GM19395 (cell line): ENCODE data around the gene IL22RA2.

ENCODE experiments used
- ATAC-seq: cut with Tn5 transposase; IDR thresholded peaks from one replicate; pipeline ENCODE4 v1.9.1; 2021; ENCODE audit warnings: mild to moderate bottlenecking, moderate library complexity; ENCODE audit not compliant: unreplicated experiment

Gene IL22RA2

DNA sequence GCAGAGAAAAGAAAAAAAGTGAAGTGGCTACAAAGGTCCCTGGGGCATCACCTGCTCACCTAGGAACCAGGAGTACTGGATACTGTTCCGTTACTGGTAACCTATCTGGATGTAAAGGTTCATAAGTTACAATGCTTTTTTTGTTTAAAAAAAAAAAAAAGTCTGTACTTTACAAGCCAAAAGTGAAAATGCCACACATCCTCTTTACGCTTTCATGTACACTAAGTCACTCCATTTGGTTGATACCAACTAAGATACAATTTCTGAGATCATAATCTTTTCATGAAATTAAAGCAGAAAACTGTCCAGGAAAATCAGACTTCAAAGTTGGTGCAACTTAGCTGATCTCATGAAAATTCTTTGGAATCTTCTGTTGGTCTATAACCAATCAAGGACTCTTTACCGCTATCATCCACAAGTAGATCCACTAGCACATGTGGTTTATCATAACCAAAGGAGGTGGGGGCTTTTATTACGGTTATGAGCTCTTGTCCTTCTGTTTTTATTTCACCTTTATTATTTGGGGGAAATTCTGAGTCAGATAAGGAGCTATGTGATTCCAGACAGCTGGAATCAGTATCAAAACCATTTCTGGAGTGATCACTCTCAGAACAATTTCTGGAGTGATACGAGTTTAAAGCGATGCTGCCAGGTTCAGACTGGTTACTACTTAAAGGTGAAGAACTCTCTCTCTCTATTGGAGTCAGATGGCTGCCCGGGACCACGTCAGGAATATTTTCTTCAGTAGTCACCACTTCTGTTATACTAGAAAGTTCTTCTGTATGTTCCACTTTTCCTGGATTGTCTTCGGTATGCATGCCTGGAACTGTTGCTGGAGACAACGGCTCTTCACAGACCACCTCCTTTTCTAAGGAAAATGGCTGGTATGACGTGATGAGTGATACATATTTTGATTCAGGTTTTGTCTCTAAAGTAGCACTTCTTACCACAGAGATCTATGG is 24.5 kb upstream of the IL22RA2 start:
- ATAC-seq, result no peak

GRCh38 chr6:137193256-137194070 is 20.0 kb upstream of the IL22RA2 start:
- ATAC-seq, result no peak

GRCh38 chr6:137192821-137193220 is 19.4 kb upstream of the IL22RA2 start:
- ATAC-seq, result no peak

DNA sequence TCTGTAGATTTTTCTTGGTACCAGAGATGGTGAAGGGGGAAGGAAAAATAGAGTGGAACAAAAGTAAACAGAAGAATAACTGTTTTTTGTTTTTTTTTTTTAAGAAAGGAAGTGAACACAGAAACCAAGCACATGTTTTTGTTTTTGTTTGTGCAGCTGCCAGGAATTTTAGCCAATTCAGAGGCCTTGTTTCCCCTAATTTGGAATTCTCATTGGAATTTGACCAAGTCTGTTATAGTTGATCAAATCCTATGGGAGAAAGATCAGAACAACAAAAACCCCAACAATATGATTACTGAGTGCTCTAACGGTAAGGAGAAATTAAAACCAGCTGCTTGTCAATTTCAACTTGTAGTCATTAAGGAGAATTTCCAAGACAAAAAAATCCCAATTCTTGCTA is 18.2 kb upstream of the IL22RA2 start:
- ATAC-seq, result no peak

GRCh38 chr6:137191236-137191635 is 17.8 kb upstream of the IL22RA2 start:
- ATAC-seq, result no peak

DNA sequence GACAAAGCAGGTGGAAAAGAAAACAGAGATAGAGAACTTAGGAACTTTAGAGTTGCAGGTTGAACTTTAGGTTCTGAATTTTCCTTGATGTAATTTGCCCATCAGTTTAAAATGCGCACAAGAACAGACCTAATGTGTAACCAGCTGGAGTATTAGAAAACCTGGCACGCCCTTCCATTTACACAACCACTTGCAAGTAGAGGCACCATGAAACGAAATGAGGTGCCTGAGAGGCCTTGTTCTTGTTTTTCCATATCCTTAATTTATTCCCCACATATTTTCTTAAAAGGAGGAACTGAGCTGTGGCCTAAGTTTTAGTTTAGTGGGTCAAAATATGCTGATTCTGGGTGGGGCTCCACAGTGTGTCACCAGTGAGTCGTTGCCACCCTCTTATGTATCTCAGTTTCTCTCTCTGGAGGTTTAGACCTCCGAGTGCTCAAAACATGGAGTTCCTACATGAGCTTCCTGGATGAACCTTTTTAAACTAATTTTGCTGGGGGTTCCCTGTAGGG is 17.2 kb upstream of the IL22RA2 start:
- no peak for ATAC-seq

DNA sequence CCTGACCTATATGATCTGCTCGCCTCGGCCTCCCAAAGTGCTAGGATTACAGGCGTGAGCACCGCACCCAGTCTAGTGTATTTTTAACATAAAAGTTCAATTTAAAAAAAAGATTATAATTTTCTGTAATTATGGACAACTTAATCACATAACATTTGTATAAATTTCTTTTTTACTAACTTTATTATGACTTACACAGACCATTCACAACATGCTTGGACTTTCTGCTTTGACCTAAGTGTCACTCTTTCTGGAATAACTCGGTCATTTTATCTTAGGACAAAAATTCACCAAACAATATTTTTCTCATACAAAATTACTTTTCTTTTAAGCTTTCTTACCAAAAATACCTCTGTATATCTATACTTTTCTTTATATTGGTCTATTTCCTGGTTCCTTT is 15.4 kb upstream of the IL22RA2 start:
- ATAC-seq, result no peak

- ATAC-seq, result no peak
These were observed 11.8 kb upstream of the IL22RA2 start for GRCh38 chr6:137185290-137185689.

GRCh38 chr6:137182654-137183073 is 9.2 kb upstream of the IL22RA2 start:
- no peak for ATAC-seq

- ATAC-seq, result no peak
These were observed 8.6 kb upstream of the IL22RA2 start for GRCh38 chr6:137181891-137182653.

- no peak for ATAC-seq
These were observed 4.2 kb upstream of the IL22RA2 start for GRCh38 chr6:137177611-137178010.

DNA sequence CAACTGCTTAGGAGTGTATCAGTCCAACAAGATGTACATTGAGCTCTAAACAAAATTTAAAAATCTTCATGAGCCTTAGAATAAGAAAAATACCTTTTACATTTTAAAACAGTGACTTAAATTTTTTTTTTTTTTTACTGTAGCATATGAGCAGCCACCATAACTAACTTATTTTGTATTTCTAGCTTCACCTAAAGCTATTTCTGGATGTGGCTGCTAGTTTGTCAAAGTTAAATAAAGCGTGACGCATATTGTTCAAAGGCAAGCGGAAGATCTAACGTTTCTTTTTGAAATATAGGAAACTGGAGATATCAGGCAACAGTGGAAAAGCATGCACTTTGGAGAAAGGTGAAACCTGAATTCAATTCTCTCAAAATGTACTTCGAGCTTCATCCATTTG is 3.3 kb upstream of the IL22RA2 start:
- no peak for ATAC-seq

DNA sequence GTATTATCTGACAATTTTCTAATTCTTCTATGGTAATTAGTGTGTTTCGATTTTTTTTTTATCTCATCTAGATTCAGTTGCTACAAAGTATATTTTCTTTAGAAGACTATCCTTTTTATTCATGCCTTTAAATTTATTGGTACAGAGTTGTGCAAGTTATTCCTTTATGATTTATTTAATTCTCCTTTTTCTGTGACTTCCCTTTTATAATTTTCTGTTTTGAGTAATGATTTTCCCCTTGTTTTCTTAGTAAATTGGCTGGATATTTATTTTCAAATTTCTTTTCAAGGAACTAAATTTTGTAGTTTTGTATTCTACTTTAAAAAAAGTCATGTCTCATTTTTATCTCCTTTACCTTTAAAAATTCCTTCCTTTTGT is 2.4 kb upstream of the IL22RA2 start:
- no peak for ATAC-seq

- ATAC-seq, result no peak
These were observed 1.9 kb upstream of the IL22RA2 start for GRCh38 chr6:137175157-137175867.

DNA sequence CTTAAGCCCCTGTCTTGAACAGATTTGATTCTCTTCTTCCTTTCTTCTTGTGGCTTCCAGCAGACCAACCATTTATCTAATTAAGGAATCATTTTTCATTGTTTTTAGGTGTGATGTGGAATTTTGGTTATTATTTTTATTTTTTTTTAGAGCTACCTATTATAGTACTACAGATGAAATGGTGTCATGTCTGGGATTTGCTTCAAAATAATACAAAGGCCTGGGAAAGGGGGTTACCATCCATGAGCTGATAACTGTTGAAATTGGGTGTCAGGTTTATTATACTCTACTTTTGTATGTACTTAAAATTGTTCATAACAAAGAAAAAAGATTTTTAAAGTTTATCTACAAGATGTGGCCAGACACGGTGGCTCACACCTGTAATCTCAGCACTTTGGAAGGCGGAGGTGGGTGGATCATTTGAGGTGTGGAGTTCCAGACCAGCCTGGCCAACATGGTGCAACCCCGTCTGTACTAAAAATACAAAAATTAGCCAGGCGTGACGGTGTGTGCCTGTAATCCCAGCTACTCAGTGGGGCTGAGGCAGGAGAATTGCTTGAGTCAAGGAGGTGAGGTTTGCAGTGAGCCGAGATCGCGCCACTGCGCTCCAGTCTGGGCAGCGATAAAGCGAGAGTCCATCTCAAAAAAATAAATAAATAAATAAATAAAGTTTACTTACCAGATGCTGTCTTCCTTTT is 561 bp downstream of the IL22RA2 start:
- no peak for ATAC-seq

DNA sequence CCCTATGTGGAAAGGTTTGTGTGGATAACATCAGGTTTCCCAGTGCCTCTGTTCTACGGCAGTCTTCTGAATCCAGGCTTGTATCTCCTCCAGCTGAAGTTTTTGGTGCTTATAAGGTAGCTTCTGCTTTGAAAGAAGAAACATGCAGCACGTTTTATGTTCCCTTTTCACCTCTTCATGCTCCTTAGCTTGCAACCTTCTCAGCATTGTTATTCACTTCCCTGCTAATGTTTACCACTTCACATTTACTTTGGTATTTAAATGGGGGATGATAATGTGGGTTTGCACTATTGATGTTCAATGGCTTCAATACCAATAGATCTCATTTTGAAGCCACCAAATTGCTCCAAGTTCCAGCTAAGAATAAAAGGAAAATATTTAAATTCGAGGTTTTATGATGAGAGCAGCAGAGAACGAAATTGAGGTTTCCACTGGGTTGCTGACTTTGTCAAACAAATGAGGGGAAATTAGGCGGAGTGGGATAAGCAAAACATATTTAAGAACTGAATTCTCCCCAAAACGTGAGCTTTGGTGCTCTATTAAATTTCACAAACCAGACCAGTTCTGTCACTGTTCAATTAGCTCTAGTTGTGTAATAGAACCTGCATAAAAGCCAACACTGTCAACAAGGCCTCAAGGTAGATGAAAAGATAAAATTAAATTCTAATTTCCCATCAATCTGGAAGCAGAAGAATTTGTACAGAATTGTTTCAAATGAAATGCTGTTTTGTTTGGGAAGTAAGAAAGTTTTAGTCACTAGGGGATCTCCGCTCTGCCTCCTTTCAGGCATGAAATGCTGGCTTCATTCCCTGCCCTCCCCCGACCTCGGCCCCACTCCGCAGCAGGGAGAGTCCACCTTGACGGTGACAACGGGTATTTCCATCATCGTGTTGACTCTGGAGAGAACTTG is 1.4 kb downstream of the IL22RA2 start:
- peak; percentile 45 for ATAC-seq

- no peak for ATAC-seq
These were observed 2.4 kb downstream of the IL22RA2 start for GRCh38 chr6:137171053-137171374.

GRCh38 chr6:137170266-137171052 is 3.0 kb downstream of the IL22RA2 start:
- ATAC-seq, result no peak
